Adrenal gland (tissue), 5 donors: ENCODE data around the gene RELT.

ENCODE experiments used
- CTCF ChIP-seq, 6 experiments: fragments of 450-650 bp in 4 of 6; fragments of 200-600 bp in 2 of 6; sonication (generic) in 1 of 6; IDR thresholded peaks; 1 replicate in 5 of 6; 2 replicates in 1 of 6; pipeline versions ENCODE4 v1.5.1 to v1.8.0; 2016 to 2021; ENCODE audit warnings: antibody characterized with exemption in 6 of 6, mild to moderate bottlenecking in 2 of 6, moderate library complexity in 1 of 6
- POLR2A ChIP-seq, 2 donors: fragments of 450-650 bp; IDR thresholded peaks; one replicate each; pipeline ENCODE4 v1.6.1; 2017; ENCODE audit warnings: antibody characterized with exemption in 2 of 2, mild to moderate bottlenecking in 2 of 2, moderate library complexity in 1 of 2
- donor health status: DM: no; HTN: no; CAD: no.

GRCh38 chr11:73387594-73388264 is 11.5 kb downstream of the RELT start:
- TF ChIP-seq CTCF (IDR thresholded peaks at IDR 0.05) (no peak), POLR2A (IDR thresholded peaks at IDR 0.05) (no peak)
